ENCODE results near the gene MORN1.

The MORN1 gene

DNA sequence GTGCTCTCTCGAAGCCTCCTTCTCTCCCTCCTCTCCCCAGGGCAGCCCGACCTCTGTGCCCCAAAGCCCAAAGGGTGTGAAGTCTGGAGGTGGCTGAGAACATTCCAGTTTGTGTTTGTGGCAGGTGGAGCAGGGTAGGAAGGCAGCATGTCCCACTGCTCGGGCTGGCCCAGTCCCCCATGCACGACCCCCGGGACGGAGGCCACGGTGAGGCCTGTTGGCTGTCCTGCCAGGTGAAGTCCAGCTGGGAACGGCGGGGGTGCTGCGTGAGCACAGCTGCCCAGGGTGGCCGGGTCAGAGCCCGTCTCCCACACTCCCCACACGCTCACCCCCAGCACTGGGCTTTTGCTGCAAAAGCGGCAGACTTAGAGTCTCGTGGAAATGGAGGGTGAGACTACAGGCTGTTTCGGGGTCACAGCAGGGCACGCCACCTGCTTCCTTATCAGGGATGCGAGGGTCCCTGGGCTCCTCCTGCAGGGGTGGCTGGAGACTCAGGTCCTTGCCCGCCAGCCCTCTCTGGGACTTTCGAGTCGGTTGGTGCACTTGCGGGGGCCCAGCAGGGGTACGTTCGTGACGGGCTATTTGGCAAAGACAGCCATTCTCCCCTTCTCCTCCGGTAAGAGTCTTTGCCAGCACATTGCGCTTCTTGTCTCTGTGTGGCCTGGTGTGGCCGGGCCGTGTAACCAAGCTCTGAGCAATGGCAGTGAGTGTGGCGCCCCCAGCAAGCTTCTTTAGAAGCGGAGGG is 40.3 kb downstream of the MORN1 start:
- no peak for DNase-seq (ENCODE audit: low spot score)

DNA sequence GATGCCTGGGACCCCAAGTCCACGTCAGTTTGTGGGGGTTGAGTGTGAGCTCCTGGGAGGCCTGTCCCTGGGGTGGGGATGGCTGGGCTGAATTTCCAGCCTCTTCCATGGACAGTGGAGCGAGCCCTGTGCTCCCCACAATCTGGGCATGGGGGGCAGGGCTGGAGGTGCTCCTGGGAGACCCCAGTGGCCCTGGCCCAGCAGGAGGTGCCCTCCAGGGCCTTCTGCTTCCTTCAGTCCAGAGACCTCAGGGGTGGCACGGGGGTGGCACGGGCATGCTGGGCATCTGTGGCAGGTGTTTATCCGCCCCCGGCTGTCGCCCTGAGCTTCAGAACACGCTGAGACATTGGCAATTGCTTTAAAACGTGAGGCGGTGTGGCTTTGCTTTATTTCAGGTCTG is 40.9 kb downstream of the MORN1 start:
- no peak for DNase-seq (ENCODE audit: low spot score)

DNA sequence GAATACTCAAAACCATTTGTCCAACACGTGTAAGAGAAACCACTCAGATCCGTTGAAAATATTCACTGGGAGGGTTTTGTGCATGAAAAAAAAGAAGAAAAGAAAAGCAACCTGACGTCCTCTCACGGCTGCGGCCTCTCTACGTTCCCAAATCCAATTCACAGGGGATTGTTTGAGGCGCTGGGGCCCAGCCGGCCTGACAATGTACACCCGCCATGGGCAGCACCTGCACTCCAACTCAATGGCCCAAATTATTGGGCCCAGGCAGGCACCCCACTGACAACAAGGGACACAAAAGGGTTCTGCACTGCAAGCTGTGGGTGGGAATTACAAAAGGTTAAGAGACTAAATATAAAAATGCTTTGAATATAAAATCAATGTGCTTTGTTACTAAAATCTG is 41.5 kb downstream of the MORN1 start:
- DNase-seq (ENCODE audit: low spot score) = no peak

DNA sequence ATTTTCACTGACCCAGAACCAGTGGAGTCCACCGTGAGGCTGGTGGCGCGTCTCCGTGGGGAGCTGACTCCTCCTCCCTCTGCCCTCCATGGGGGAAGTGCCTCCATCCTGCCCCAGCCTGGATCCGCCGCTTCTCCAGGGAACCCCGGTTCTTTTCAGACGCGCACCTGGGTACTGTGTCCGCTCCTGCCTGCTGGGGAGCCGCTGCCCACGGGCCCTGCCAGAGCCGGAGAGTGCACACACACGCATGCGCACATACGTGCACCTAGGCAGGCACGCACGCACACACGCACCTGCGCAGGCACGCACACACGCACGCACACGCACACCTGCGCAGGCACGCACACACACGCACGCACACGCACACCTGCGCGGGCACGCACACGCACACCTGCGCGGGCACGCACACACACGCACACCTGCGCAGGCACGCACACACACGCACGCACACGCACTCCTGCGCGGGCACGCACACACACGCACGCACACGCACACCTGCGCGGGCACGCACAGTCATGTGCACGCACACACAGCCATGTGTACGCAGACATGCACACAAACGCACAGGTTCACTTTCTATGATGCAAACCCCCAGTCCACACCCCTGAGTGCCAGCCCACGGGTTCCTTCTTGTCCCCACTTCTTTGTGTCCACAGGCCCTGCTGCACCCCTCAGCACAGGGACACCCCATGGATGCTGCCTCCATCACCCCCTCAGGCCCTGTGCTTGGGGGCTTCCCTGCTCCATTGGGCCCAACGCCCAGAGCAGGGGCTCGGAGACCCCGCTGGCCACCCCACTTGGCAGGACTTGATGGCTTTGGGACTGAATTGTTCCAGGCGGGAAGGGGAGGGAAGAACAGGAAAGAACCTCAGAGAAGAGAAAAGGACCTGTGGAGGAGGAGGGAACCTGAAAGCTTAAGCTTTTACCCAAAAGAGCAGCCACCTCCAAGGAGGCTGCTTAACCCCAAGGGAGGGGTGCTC is 42.7 kb downstream of the MORN1 start:
- no peak for DNase-seq (ENCODE audit: low spot score)

DNA sequence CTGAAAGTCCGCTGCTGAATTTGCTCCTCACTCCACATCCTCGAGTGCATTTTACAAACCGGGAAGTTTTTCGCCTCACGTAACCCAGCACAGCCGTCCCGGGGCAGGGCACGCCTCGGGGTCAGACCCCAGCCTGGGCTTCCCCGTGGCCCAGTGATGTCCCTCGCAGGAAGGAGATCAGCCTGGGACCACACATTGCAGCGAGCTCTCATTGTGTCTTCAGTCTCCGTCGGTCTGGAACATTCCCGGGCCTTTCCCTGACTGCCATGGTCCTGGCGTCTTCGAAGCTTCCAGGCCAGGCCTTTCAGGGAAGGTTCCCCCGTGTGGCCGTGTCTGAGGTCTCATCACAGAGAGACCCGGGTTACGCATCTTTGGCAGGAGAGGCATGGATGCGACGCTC is 43.5 kb downstream of the MORN1 start:
- no peak for DNase-seq (ENCODE audit: low spot score)

DNA sequence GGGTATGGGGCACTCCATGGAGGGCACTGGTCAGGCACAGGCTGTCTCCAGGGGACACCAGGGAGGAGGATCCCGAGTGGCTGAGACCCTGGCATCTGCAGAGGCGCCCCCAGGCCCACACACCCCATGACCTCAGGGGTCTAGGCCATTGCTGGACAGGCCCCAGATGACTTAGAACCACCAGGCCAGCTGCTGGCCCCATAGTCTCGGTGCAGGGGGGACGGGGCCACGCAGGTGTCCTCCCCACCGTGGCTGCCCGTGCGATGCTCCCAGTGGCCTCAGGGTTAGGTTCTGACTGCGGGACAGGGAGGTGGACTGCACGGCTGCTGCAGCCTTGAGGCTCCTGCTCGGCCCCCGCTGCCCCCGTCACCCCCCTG is 44.0 kb downstream of the MORN1 start:
- DNase-seq (ENCODE audit: low spot score) = no peak

DNA sequence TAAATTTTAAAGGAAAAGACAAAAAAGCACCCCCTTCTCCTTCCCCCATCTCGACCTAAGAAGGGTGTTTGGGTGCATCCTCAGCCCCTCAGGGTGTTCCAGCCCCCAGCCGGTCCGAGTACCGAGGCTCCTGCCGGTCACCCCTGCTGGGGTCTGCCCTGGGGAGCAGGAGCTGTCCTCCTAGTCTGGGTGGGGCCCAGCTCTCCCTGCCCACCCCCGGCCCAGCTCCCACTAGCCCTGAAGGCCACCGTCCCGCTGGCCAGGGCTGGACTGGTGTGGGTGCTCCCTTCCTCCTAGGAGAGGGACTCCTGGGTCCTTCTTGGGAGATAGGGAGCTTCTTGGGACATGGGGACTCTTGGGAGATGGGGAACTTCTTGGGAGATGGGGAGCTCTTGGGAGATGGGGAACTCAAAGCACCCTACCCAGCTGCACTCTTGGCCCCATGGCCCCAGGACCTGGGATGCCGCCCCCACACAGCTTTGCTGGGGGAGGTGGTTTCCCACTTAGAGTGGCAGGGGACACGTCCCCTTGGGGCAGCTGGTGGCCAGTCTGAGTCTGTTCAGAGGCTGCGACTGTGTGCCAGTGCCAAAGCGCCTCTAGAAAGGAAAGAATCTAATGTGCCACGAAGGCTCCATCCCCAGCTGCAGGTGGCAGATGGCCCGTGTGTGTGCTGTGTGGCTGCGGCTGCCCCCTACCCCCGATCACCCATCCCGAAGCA is 44.5 kb downstream of the MORN1 start:
- no peak for DNase-seq (ENCODE audit: low spot score)

DNA sequence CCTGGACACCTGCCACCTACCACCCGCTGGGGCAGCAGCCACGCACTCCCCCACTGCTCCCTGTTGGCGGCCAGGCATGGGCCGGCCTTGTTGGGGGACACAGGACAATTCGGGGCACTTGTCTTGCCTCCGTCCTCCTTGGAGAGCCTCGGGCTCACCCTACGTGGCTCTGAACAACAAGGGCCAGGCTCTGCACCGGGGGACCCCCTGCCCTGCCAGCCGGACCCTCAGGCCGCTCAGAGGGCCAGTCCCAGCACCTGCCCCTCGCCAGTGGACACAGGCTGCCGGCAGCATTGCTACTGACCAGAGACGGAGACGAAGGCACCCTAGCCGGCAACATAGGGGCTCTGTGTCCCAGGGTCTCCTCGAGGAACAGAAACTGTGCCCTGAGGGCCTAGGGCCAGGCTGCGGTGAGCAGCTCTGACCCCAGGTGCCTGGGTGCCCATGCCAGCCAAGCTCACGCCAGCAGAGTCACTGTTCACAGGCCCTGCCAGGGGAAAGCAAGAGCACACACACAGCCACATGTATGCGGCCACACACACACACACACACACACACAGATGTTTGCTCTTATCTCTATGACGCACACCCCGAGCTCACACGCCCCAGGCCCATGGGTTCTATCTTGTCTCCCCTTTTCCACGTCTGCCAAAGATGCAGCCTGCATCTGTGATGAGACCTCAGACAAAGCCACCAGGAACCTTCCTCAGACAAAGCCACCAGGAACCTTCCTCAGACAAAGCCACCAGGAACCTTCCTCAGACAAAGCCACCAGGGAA is 45.9 kb downstream of the MORN1 start:
- no peak for DNase-seq (ENCODE audit: low spot score)

DNA sequence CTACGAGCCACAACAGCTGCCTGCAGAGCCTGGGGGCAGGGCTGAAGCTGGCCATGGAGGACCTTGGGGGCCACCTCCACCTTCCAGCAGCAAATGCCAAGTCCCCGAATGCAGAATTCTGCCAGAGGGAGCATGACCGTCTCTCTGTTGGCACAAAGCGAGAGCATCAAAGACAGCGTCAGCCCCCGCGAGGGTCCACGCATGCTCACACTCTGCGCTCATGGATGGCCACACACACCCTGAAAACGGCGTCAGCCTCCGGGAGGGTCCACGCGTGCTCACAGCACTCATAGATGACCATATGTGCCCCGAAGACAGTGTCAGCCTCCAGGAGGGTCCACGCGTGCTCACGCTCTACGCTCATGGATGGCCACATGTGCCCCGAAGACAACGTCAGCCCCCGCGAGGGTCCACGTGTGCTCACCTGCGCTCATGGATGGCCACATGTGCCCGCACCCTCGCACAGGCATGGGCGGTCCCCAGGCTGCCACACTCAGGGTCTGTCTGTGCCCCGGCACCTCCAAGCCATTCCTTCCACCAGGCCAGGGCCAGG is 46.5 kb downstream of the MORN1 start:
- DNase-seq (ENCODE audit: low spot score) = no peak

DNA sequence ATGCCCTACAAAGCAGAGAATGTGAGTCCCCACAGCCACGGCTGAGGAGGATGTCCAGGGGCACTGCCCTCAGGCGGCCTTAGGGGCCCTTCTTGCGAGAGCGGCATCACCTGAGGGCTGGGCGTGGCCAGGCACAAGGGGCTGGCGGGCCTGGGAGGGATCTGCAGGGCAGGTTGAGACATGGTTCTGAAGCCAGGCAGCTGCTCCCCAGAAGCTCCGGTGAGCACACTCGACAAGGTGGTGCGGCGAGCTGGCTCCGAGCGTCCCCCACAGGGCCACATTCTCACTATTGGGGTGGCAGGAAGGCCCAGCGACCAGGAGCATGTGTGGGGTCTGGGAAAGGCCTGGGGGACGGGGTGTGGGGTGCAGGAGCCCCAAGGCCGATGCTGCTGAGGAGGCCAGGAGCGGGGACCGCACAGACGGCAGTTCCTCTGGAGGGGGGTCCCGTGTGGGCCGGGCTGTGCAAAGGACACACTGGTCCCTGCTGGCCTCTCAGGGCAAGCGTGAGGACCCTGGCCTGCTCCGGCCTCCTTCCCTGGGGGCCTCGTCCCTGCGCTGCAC is 47.2 kb downstream of the MORN1 start:
- DNase-seq (ENCODE audit: low spot score) = no peak

DNA sequence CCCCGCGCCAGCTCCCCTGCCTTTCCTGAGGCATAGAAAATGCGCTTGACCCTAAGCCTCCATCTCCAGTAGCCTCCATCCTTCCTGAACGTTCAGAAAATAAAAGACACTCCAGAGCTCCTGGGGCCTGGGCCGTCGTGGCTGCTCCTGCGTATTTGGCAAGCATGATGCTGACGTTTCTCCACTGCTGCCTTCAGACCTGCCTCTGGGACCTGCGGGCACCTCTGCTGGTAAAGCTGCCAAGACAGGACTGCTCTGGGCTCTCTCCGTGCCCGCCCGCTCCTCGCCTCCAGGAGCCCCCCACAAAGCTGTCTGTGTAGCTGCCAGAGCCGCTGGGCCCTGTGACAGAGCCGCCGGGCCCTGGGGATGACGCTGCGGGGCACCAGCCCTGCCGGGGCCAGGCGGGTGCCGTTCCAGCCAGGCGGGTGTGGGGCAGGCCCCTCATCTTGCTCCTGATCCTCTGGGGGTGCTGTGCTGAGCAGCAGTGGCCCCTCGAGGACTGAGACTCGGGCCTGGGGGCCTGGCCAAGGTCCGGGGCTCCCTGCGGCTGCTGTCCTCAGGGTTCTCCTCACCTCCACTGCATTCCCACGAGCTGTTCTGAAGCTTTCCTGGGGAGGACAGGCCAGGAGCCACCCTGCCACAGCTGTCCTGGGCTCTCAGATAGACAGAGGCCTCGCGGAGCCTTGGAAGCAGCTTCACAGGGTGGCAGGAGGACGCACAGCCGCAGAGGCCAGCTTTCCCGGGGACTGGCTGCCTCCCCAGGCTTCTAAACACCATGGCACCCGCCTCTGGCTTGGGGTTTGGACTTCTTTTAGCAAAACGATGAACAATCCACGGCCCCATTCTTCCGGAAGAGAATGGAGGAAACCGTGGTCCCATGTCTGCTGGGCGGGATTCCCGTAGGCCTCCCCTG is 48.1 kb downstream of the MORN1 start:
- no peak for DNase-seq (ENCODE audit: low spot score)

DNA sequence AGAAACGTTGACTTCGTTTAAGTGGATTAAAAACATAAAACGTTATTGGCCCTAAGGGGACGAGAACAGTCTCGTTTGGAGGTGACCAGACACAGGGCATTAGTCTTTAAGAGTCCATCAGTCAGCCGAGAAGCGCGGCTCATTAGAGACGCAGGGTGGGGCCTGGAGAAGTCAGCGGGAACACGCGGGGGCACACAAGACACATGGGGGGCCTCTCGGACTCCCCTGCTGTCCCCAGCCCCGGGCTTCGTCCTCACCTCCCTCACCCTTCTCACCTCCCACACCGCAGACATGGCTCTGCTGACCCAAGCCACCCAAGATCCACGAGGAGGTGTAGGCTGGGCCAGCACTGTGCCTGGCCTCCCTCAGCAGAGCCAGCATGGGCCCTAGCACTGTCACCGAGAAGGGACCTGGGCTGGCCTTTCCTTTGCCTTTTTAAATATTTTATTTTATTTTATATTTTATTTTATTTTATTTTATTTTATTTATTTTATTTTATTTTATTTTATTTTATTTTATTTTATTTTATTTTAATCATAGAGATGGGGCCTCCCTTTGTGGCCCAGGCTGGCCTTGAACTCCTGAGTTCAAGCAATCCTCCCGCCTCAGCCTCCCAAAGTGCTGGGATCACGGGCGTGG is 48.9 kb downstream of the MORN1 start:
- DNase-seq (ENCODE audit: low spot score) = no peak

DNA sequence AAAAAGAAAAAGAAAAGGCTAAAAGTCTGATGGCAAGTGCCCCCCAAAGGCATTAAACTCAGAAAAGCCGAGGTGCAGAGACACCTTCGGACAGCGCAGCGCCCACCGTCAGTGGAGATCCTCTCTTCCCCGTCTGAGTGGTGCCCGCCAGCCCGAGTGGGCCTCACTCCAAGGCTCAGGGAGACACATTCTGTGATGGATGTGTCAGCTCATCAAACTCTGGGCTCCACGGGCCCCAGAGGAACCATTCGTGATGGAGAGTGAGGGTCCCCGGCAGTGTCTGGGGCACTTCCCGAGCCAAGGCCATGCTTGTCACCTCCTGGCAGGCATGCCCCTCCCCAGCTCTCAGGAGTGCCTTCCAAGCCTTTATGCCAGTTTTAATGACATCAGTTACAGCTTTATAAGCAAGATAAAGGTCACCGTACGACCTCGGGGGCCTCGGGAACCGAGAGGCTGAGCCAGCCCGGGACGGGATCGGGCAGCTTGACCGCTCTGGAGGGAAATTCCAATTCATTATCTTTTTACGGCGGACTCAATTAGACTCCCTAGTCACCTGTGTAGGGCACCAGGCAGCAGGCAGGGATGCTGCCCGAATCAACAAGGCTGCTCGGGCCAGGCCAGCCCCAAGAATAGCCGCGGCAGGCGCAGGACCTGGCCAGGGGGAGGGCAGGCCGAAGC is 49.5 kb downstream of the MORN1 start:
- no peak for DNase-seq (ENCODE audit: low spot score)

DNA sequence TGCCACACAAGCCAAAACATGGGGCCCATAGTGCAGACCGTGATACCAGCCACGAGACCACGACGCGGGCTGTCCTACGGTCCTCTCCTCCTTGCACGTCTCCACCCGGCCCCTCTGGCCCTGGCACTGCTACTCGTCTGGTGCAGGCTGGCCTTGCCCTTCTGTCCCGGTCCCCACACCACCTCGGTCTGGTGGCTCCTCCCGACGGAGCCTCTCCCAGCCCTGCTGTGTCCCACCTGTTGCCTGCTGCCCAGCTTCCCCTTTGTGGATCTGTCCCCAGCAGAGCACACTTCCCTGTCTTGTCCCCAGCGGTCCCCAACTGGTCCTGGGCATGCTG is 50.5 kb downstream of the MORN1 start:
- no peak for DNase-seq (ENCODE audit: low spot score)

DNA sequence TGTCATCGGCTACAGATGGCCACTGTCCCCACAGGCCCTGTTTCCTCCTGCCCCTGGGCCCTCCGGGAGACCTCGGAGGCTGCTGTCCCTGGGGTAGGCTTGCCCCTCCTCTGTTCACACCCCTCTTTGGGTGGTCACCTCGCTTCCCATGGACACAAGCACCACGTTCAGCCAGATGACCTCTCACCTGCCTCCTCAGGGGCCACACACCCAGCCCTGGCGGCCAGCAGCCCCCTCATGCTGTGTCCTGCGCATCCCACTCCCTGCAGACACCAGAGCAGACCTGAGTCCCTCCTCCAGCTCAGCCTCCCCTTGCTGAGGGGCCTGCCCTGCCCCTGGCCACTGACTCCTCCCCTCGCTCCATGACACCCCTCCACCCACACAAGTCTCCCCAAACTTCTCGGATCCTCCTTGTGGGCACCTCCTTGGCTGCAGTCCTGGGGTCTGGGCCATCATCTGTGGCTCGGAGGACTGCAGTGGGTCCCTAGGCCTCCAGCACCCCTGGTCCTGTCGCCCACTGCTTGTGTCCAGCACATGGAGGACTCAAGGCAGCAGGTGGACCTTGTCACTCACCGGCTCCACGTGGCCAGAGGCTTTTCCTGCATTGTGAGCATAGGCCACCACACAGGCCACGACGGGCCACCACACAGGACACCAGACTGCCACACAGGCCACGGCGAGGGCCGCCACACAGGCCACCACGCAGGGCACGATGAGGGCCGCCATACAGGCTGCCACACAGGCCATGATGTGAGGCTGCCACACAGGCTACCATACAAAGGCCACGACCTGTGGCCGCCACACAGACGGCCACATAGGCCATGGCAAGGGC is 51.1 kb downstream of the MORN1 start:
- no peak for DNase-seq (ENCODE audit: low spot score)

DNA sequence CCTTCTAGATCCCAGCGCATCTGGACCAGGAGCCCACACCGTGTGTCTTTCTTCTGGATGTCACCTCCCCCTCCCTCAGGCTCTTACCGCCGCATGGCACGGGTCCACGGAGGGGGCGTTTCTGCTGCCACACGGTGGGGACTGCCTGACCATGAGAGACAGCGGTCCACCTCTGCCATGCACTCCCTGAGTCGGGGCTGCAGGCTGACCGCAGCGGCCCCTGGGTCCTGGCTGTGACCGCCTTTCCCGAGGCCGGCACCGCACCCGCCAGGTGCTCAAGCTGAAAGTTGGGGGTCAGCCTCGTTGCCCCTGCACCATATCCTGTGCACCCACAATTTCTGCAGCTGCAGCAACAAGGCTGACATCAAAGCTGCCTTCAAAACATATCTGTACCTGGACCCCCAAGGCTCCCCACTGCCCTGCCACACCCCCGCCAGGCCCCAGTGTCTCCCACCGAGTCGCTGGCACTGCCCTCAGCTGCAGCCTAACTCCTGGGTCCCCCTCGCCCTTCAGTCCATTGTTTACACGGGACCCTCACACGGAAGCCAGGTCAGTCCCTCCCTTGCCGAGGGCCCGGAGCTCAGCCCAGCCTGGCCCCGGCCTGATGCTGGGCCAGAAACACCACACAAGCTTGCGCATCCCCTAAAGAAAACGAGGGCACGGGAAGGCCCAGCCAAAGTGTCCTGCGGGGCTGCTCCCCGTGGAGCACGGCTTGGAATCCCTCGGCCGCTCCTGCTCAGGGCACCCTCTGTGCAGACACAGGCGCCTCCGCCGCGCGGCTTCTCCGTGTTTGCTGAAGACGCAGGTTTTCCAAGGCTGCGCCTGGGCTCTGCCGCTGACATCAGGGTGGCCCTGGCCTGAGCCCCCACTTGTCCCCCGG is 51.9 kb downstream of the MORN1 start:
- no peak for DNase-seq (ENCODE audit: low spot score)

DNA sequence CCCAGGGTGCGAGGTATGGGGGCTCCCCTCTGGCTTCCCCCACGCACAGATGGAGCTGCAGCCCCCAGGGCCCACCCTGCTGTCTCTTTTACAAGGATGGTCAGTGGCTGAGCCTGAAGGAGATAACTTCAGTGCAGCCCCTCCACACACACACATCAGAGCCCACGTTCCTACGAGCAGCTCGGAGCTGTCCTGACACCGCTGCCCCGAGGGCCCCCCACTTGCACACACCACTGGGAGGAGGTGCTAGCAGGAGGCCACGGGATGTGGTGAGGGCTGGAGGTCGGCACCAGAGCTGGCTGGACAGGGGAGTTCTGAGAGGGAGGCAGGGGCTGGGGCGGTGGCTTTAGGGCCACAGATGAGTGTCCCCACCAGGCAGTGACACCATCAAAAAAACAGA is 53.9 kb downstream of the MORN1 start:
- DNase-seq (ENCODE audit: low spot score) = no peak
